ENCODE measurements around the gene UQCC2. TPM values are rescaled to one million over a fixed set of nuclear protein-coding genes. Genes with fewer than 3 reads are reported as not detected.

Gene UQCC2
- total RNA-seq, 2 donors from 2014 or later = 24.5 to 25.7 TPM

DNA sequence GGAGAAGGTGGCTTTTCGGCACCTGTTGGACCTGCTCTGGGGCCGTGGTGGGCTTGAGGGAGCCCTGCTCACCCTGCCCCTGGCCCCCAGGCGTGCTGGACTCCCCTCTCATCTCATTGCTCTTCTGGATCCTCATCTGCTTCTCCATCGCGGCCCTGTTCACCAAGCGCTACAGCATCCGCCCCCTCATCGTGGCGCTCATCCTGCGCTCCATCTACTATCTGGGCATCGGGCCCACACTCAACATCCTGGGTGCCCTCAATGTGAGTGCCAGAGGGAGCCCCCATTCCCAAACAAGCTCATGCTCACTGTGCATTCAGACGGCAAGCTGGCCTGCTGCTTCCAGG lies 22.4 kb downstream of the UQCC2 start:
- no peaks in the 10 kb centered on the region for H3K27me3 ChIP-seq (replicated peaks; ENCODE audit: insufficient read depth)
- intact Hi-C loops (cut with DNase I) = no loop called here
- peaks cover 0 to 24% of the 10 kb centered on the region in 2 donors for H3K36me3 ChIP-seq
- no peak overlapping the region for H3K27ac ChIP-seq
- DNase-seq (ENCODE audit: low spot score) = no peak
- H3K4me1 ChIP-seq (replicated peaks) = no peaks in the 10 kb centered on the region
- no peaks in the 10 kb centered on the region for H3K9me3 ChIP-seq
- TF ChIP-seq, protein P1, sequence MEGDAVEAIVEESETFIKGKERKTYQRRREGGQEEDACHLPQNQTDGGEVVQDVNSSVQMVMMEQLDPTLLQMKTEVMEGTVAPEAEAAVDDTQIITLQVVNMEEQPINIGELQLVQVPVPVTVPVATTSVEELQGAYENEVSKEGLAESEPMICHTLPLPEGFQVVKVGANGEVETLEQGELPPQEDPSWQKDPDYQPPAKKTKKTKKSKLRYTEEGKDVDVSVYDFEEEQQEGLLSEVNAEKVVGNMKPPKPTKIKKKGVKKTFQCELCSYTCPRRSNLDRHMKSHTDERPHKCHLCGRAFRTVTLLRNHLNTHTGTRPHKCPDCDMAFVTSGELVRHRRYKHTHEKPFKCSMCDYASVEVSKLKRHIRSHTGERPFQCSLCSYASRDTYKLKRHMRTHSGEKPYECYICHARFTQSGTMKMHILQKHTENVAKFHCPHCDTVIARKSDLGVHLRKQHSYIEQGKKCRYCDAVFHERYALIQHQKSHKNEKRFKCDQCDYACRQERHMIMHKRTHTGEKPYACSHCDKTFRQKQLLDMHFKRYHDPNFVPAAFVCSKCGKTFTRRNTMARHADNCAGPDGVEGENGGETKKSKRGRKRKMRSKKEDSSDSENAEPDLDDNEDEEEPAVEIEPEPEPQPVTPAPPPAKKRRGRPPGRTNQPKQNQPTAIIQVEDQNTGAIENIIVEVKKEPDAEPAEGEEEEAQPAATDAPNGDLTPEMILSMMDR (IDR thresholded peaks at IDR 0.05) = no peak
- TF ChIP-seq POLR2A (IDR thresholded peaks at IDR 0.05) = no peak
- 82% methylated on average over 12 of the region's 12 CpGs for WGBS
- H3K4me3 ChIP-seq = no peak overlapping the region

DNA sequence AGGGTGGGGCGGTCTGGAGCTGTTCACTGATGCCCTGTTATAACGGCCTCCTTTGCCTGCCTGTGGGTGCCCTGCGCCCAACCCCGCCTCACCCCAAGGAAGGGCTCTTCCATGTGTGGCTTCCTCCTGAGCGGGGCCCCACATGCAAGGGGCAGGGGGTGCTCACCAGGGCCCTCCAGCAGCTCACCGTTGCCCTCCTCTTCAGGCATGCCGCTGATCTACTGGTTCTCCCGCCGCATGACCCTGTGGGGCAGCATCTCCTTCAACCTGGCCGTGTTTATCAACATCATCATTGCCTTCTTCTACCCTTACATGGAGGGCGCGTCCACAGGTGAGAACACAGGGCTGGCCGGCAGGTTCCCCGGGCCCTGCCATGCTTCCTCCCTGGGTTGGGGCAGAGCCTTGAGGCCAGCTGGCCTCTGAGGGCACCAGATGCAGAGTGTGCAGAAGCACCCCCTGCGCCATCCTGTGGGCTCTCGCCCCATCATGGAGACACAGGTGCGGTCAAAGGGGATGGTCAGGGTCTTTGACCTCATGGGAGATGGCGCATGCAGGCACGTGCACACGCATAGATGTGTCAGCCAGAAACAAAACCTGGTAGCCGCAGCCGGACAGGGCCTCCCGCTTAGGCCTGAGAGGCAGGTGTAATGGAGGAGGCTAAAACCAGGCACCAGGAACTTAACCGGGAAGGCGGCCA lies 22.9 kb downstream of the UQCC2 start:
- 94% methylated on average over 24 of the region's 25 CpGs for WGBS
- intact Hi-C loops (cut with DNase I) = no loop called here

DNA sequence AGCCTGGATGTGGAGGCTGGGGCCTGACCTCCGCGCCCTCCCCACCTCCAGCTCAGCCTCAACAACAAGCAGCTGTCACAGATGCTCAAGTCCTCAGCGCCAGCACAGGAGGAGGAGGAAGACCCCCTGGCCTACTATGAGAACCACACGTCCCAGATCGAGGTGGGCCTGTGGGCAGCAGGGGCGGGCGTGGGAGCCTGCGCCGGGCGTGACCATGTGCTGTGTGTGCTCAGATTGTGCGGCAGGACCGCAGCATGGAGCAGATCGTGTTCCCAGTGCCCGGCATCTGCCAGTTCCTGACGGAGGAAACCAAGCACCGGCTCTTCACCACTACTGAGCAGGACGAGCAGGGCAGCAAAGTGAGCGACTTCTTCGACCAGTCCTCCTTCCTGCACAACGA lies 23.5 kb downstream of the UQCC2 start:
- no peak overlapping the region for H3K4me3 ChIP-seq

More for the DNA sequence above, 22.9 kb downstream of the UQCC2 start:
- TF ChIP-seq POLR2AphosphoS5 (IDR thresholded peaks at IDR 0.05) (no peak), POLR2A (IDR thresholded peaks at IDR 0.05) (no peak)
- TF ChIP-seq, protein P1 (IDR thresholded peaks at IDR 0.05) = no peak
- Histone ChIP-seq H3K4me1 (replicated peaks) (no peaks in the 10 kb centered on the region), H3K27ac (no peak overlapping the region), H3K9me3 (no peaks in the 10 kb centered on the region), H3K4me3 (no peak overlapping the region), H3K27me3 (replicated peaks; ENCODE audit: insufficient read depth) (no peaks in the 10 kb centered on the region), H3K36me3 (peaks cover 0 to 24% of the 10 kb centered on the region in 2 donors)
- no peak for DNase-seq (ENCODE audit: low spot score)

DNA sequence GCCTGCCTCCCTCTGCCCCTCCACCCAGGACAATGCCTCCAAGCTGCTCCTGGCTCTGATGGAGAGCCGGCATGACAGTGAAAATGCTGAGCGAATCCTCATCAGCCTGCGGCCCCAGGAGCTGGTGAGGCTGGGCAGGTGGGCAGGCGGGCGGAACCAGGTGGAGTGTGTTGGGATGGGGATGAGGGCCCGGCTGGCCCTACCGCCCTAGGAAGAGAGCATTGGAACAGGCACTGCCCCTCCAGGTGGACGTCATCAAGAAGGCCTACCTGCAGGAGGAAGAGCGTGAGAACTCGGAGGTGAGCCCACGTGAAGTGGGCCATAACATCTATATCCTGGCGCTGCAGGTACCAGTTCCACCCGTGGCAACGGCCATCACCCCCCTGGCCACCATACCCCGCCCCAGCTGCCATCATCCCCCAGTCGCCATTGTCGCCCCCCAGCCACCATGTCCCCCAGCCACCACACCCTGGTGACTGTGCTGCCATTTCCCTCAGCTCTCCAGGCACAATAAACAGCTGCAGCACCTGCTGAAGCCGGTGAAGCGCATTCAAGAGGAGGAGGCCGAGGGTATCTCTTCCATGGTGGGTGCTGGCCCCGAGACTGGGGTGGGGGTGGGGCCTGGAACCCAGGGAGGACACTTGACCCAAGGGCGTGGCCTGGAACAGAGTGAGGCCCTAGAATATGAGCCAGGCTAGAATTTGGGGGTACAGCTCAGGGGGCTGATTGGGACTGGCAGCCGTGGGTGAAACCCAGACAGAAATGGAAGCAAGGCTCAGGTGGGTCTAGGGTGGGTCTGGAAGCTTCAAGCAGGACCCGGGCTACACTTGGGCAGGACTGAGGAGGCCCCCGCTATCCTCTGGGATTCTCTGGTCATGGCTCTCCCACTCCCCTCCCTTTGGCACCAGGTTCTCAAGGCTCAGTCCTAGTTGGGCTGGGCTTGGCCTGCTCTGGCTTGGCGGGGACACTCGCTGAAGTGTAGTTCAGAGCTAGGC lies 24.2 kb downstream of the UQCC2 start:
- no peak for TF ChIP-seq POLR2A (IDR thresholded peaks at IDR 0.05)
- no peak for TF ChIP-seq POLR2AphosphoS5 (IDR thresholded peaks at IDR 0.05)
- TF ChIP-seq, protein P1 (IDR thresholded peaks at IDR 0.05) = no peak
- Histone ChIP-seq H3K4me1 (replicated peaks) (no peaks in the 10 kb centered on the region), H3K9me3 (no peaks in the 10 kb centered on the region), H3K27me3 (replicated peaks; ENCODE audit: insufficient read depth) (no peaks in the 10 kb centered on the region), H3K4me3 (no peak overlapping the region), H3K36me3 (peaks cover 0 to 24% of the 10 kb centered on the region in 2 donors), H3K27ac (no peak overlapping the region)
- intact Hi-C loops (cut with DNase I) = no loop called here
- WGBS = 90% methylated on average over 27 of the region's 27 CpGs
- no peak for DNase-seq (ENCODE audit: low spot score)

More for the DNA sequence above, 23.5 kb downstream of the UQCC2 start:
- no peak for DNase-seq (ENCODE audit: low spot score)
- H3K9me3 ChIP-seq = no peaks in the 10 kb centered on the region
- H3K27me3 ChIP-seq (replicated peaks; ENCODE audit: insufficient read depth) = no peaks in the 10 kb centered on the region
- TF ChIP-seq POLR2A (IDR thresholded peaks at IDR 0.05) (no peak), POLR2AphosphoS5 (IDR thresholded peaks at IDR 0.05) (no peak)
- TF ChIP-seq, protein P1 (IDR thresholded peaks at IDR 0.05) = no peak
- H3K4me1 ChIP-seq (replicated peaks) = no peaks in the 10 kb centered on the region
- intact Hi-C loops (cut with DNase I) = no loop called here
- WGBS = 93% methylated on average over 19 of the region's 20 CpGs
- H3K27ac ChIP-seq = no peak overlapping the region
- H3K36me3 ChIP-seq = peaks cover 0 to 24% of the 10 kb centered on the region in 2 donors

Measured in prostate gland (tissue), 2 donors.